Naive thymus-derived CD4-positive, alpha-beta T cell (primary cell): ENCODE results near the gene LSM4. TPM values are rescaled to one million over a fixed set of nuclear protein-coding genes. Genes with fewer than 3 reads are reported as not detected.

Experiments
- ATAC-seq: fragments of 150-1000 bp; cut with Tn5 transposase; 2 replicates; pipeline ENCODE4 v1.10.0; 2021; ENCODE audit warnings: mild to moderate bottlenecking, moderate library complexity
- CTCF ChIA-PET: fragments of 350-600 bp; sonication (Branson Sonifier 250); formaldehyde crosslinking; loops from one replicate; lab custom pipeline; 2021; ENCODE audit warnings: antibody characterized with exemption; lab: Charles Lee
- POLR2A ChIA-PET: fragments of 350-600 bp; sonication (Branson Sonifier 250); formaldehyde crosslinking; loops from one replicate; lab custom pipeline; 2021; ENCODE audit warnings: antibody characterized with exemption, inconsistent platforms; lab: Charles Lee
- DNase-seq, 9 donors: peaks; one replicate each; pipeline versions ENCODE4 v3.0.0 to v3.0.0-alpha.2; 2020 to 2022; ENCODE audit warnings: mixed read lengths in 1 of 9
- H3K27ac ChIP-seq: one replicate; pipeline ENCODE4 v1.7.0; 2013; ENCODE audit warnings: mild to moderate bottlenecking, low read depth, low read length, moderate library complexity
- H3K27me3 ChIP-seq, 2 donors: one replicate each; pipeline ENCODE4 v1.7.0; 2013; ENCODE audit warnings: low read length in 2 of 2, mild to moderate bottlenecking in 2 of 2, moderate library complexity in 2 of 2; ENCODE audit not compliant: control insufficient read depth in 2 of 2, insufficient read depth in 2 of 2
- H3K36me3 ChIP-seq, 3 experiments: 1 replicate in 2 of 3; 2 replicates in 1 of 3; pipeline ENCODE4 v1.7.0; 2013; ENCODE audit warnings: low read length in 3 of 3, mild to moderate bottlenecking in 3 of 3, moderate library complexity in 1 of 3; ENCODE audit not compliant: insufficient read depth in 3 of 3, control insufficient read depth in 2 of 3
- H3K4me1 ChIP-seq, 2 donors: one replicate each; pipeline ENCODE4 v1.7.0; 2013; ENCODE audit warnings: low read length in 2 of 2, mild to moderate bottlenecking in 2 of 2, moderate library complexity in 1 of 2; ENCODE audit not compliant: control insufficient read depth in 2 of 2, insufficient read depth in 2 of 2
- H3K4me3 ChIP-seq: 2 replicates; pipeline ENCODE4 v1.7.0; 2013; ENCODE audit warnings: mild to moderate bottlenecking, low read length
- H3K9me3 ChIP-seq, 3 experiments: 1 replicate in 2 of 3; 2 replicates in 1 of 3; pipeline ENCODE4 v1.7.0; 2013; ENCODE audit warnings: low read length in 3 of 3; ENCODE audit not compliant: control insufficient read depth in 2 of 3
- H3K27ac Mint-ChIP-seq, 9 donors: one replicate each; pipeline ENCODE4 v1.8.0; 2020 to 2022; ENCODE audit warnings: mixed read lengths in 9 of 9, mild to moderate bottlenecking in 8 of 9, moderate library complexity in 5 of 9, inconsistent platforms in 2 of 9
- H3K27me3 Mint-ChIP-seq, 5 donors: one replicate each; pipeline ENCODE4 v1.8.0; 2021 to 2022; ENCODE audit warnings: mixed read lengths in 5 of 5, mild to moderate bottlenecking in 1 of 5
- H3K36me3 Mint-ChIP-seq, 5 donors: one replicate each; pipeline ENCODE4 v1.8.0; 2020 to 2022; ENCODE audit warnings: mixed read lengths in 5 of 5, mild to moderate bottlenecking in 3 of 5, inconsistent platforms in 1 of 5
- H3K4me1 Mint-ChIP-seq, 7 donors: one replicate each; pipeline ENCODE4 v1.8.0; 2020 to 2022; ENCODE audit warnings: mixed read lengths in 7 of 7, mild to moderate bottlenecking in 3 of 7, inconsistent platforms in 1 of 7
- H3K4me3 Mint-ChIP-seq, 10 donors: one replicate each; pipeline ENCODE4 v1.8.0; 2020 to 2022; ENCODE audit warnings: mild to moderate bottlenecking in 10 of 10, mixed read lengths in 10 of 10, moderate library complexity in 6 of 10, inconsistent platforms in 2 of 10
- H3K9me3 Mint-ChIP-seq, 11 donors: one replicate each; pipeline ENCODE4 v1.8.0; 2020 to 2022; ENCODE audit warnings: mixed read lengths in 11 of 11, mild to moderate bottlenecking in 4 of 11, inconsistent platforms in 1 of 11, moderate library complexity in 1 of 11
- intact Hi-C, 2 donors: fragments of 100-400 bp; cut with micrococcal nuclease; formaldehyde crosslinking; loops; one replicate each; pipeline ENCODE4 v1.15.1; 2023
- polyA plus RNA-seq, 2 donors: library from polyadenylated mRNA; unstranded; fragments of 300-500 nt; fragmentation: Illumina TruSeq; gene quantifications; one replicate each; pipeline ENCODE4 v1.2.3, GENCODE V29; 2021
- total RNA-seq, 6 experiments: library from RNA in 5 of 6; stranded (reverse) in 5 of 6; gene quantifications; 1 replicate in 5 of 6; 2 replicates in 1 of 6; pipeline ENCODE4 v1.2.3 and lab custom pipeline; 2021 to 2026

LSM4 gene
- total and polyA plus RNA-seq, 7 experiments from 2014 or later, result 45.3 to 163 (median 67.5) TPM

GRCh38 chr19:18339723-18340122 is 16.8 kb upstream of the LSM4 start:
- Mint-ChIP-seq H3K9me3 (no peaks in the 10 kb centered on the region), H3K36me3 (peaks cover 0 to 4% (median 0%) of the 10 kb centered on the region in 5 donors), H3K4me3 (peak overlapping the region; percentile 77 to 95 (median 90)), H3K4me1 (peaks cover 12 to 25% (median 21%) of the 10 kb centered on the region in 7 donors), H3K27me3 (no peaks in the 10 kb centered on the region), H3K27ac (peak overlapping the region; percentile 70 to 96 (median 86))
- DNase-seq (no peak), ATAC-seq (no peak)
- intact Hi-C loops, result loop anchor here (1.0 to 5.0 kb wide), 4 partner anchors 11 to 73 kb away; no protein-coding TSS in a partner anchor
- CTCF ChIA-PET, result interaction anchor here (0.6 to 2.5 kb wide), 4 partner anchors 11 to 71 kb away, joined by 3 to 17 read pairs (median 4); partner anchors contain the start of gene JUND
- H3K27ac ChIP-seq, result peak overlapping the region; percentile 74
- no peaks in the 10 kb centered on the region for H3K9me3 ChIP-seq
- peaks cover 0 to 9% (median 0%) of the 10 kb centered on the region in 3 experiments for H3K36me3 ChIP-seq
- POLR2A ChIA-PET, result interaction anchor here (0.5 to 4.4 kb wide), 5 partner anchors 11 to 244 kb away, joined by 3 to 59 read pairs (median 4); partner anchors contain the start of genes JUND and SSBP4
- peaks cover 11 to 13% of the 10 kb centered on the region in 2 donors for H3K4me1 ChIP-seq
- no peaks in the 10 kb centered on the region for H3K27me3 ChIP-seq
- H3K4me3 ChIP-seq, result peak overlapping the region; percentile 66

GRCh38 chr19:18338541-18338940 is 15.7 kb upstream of the LSM4 start:
- Mint-ChIP-seq H3K27me3 (no peaks in the 10 kb centered on the region), H3K4me1 (peaks cover 12 to 25% (median 17%) of the 10 kb centered on the region in 7 donors), H3K27ac (peak overlapping the region in 4 of 9 donors; percentile 28 to 67 (median 42)), H3K4me3 (peak overlapping the region in 7 of 10 donors; percentile 5 to 68 (median 47)), H3K9me3 (no peaks in the 10 kb centered on the region), H3K36me3 (peaks cover 0 to 3% (median 0%) of the 10 kb centered on the region in 5 donors)
- Histone ChIP-seq H3K27ac (no peak overlapping the region), H3K4me1 (peaks cover 11 to 13% of the 10 kb centered on the region in 2 donors), H3K27me3 (no peaks in the 10 kb centered on the region), H3K36me3 (no peaks in the 10 kb centered on the region), H3K9me3 (no peaks in the 10 kb centered on the region), H3K4me3 (no peak overlapping the region)
- POLR2A ChIA-PET, result interaction anchor here (0.9 to 4.4 kb wide), 4 partner anchors 9 to 219 kb away, joined by 3 to 59 read pairs (median 8); partner anchors contain the start of gene JUND
- ATAC-seq, result no peak
- intact Hi-C loops, result no loop called here
- CTCF ChIA-PET, result interaction anchor here (1.2 to 2.5 kb wide), 3 partner anchors 10 to 62 kb away, joined by 3 to 17 read pairs (median 5); no protein-coding TSS in a partner anchor
- no peak for DNase-seq

- ChIA-PET CTCF (interaction anchor here (0.9 kb wide), 1 partner anchor 54 kb away, joined by 3 read pairs; no protein-coding TSS in a partner anchor), POLR2A (interaction anchor here (2.3 kb wide), 1 partner anchor 54 kb away, joined by 11 read pairs; the partner anchor contains the start of gene JUND)
- intact Hi-C loops, result no loop called here
- Mint-ChIP-seq H3K27me3 (no peaks in the 10 kb centered on the region), H3K9me3 (no peaks in the 10 kb centered on the region), H3K4me1 (peaks cover 5 to 14% (median 6%) of the 10 kb centered on the region in 7 donors), H3K36me3 (no peaks in the 10 kb centered on the region), H3K27ac (no peak overlapping the region), H3K4me3 (no peak overlapping the region)
- H3K4me1 ChIP-seq, result peaks cover 6 to 8% of the 10 kb centered on the region in 2 donors
- DNase-seq, result no peak
- no peak for ATAC-seq
- no peaks in the 10 kb centered on the region for H3K27me3 ChIP-seq
- no peak overlapping the region for H3K4me3 ChIP-seq
- H3K27ac ChIP-seq, result no peak overlapping the region
- H3K9me3 ChIP-seq, result no peaks in the 10 kb centered on the region
- H3K36me3 ChIP-seq, result no peaks in the 10 kb centered on the region
These were observed 13.2 kb upstream of the LSM4 start for GRCh38 chr19:18336121-18336520.

GRCh38 chr19:18333680-18334079 is 10.8 kb upstream of the LSM4 start:
- Histone ChIP-seq H3K9me3 (no peaks in the 10 kb centered on the region), H3K27me3 (no peaks in the 10 kb centered on the region), H3K36me3 (no peaks in the 10 kb centered on the region), H3K4me1 (peaks cover 4% of the 10 kb centered on the region in 2 donors), H3K27ac (no peak overlapping the region), H3K4me3 (no peak overlapping the region)
- Mint-ChIP-seq H3K27me3 (no peaks in the 10 kb centered on the region), H3K9me3 (no peaks in the 10 kb centered on the region), H3K27ac (no peak overlapping the region), H3K4me1 (peaks cover 4 to 11% (median 7%) of the 10 kb centered on the region in 7 donors), H3K4me3 (no peak overlapping the region), H3K36me3 (no peaks in the 10 kb centered on the region)
- ATAC-seq (no peak), DNase-seq (no peak)
- CTCF ChIA-PET, result interaction anchor here (0.9 to 9.9 kb wide), 2 partner anchors 55 kb away, joined by 3 to 266 read pairs; partner anchors contain the start of gene JUND
- intact Hi-C loops, result no loop called here
- POLR2A ChIA-PET, result interaction anchor here (19.6 kb wide), 1 partner anchor 55 kb away, joined by 757 read pairs; the partner anchor contains the start of genes IQCN and JUND

- Histone ChIP-seq H3K9me3 (no peaks in the 10 kb centered on the region), H3K4me3 (no peak overlapping the region), H3K4me1 (peaks cover 6% of the 10 kb centered on the region in 2 donors), H3K27ac (no peak overlapping the region), H3K27me3 (no peaks in the 10 kb centered on the region), H3K36me3 (no peaks in the 10 kb centered on the region)
- Mint-ChIP-seq H3K9me3 (no peaks in the 10 kb centered on the region), H3K4me1 (peaks cover 7 to 16% (median 13%) of the 10 kb centered on the region in 7 donors), H3K27ac (peak overlapping the region in 1 of 9 donors; percentile 25), H3K36me3 (no peaks in the 10 kb centered on the region), H3K4me3 (no peak overlapping the region), H3K27me3 (no peaks in the 10 kb centered on the region)
- CTCF ChIA-PET, result interaction anchor here (0.9 to 9.9 kb wide), 2 partner anchors 54 to 56 kb away, joined by 3 to 266 read pairs; partner anchors contain the start of gene JUND
- no peak for ATAC-seq
- intact Hi-C loops, result no loop called here
- POLR2A ChIA-PET, result interaction anchor here (19.6 kb wide), 1 partner anchor 55 kb away, joined by 757 read pairs; the partner anchor contains the start of genes IQCN and JUND
- no peak for DNase-seq
These were observed 10.1 kb upstream of the LSM4 start for GRCh38 chr19:18332917-18333530.

GRCh38 chr19:18330868-18331267 is 8.0 kb upstream of the LSM4 start:
- no peaks in the 10 kb centered on the region for H3K27me3 Mint-ChIP-seq
- peaks cover 7 to 16% (median 13%) of the 10 kb centered on the region in 7 donors for H3K4me1 Mint-ChIP-seq
- DNase-seq (no peak), ATAC-seq (no peak)
- H3K4me3 Mint-ChIP-seq, result no peak overlapping the region
- Histone ChIP-seq H3K27ac (no peak overlapping the region), H3K4me1 (peaks cover 6% of the 10 kb centered on the region in 2 donors), H3K9me3 (no peaks in the 10 kb centered on the region), H3K27me3 (no peaks in the 10 kb centered on the region), H3K4me3 (no peak overlapping the region), H3K36me3 (no peaks in the 10 kb centered on the region)
- CTCF ChIA-PET, result interaction anchor here (1.0 to 9.9 kb wide), 3 partner anchors 8 to 76 kb away, joined by 3 to 266 read pairs (median 17); partner anchors contain the start of gene JUND
- POLR2A ChIA-PET, result interaction anchor here (19.6 kb wide), 1 partner anchor 53 kb away, joined by 757 read pairs; the partner anchor contains the start of genes IQCN and JUND
- H3K27ac Mint-ChIP-seq, result no peak overlapping the region
- H3K9me3 Mint-ChIP-seq, result no peaks in the 10 kb centered on the region
- intact Hi-C loops, result no loop called here
- H3K36me3 Mint-ChIP-seq, result no peaks in the 10 kb centered on the region
